PFSK-1 (cell line): Measurements from ENCODE around the gene RAMP2.

Source experiments
- FOXP2 ChIP-seq: optimal IDR thresholded peaks from 2 replicates; pipeline ENCODE3; 2011; ENCODE audit warnings: borderline replicate concordance, control low read depth, inconsistent platforms; ENCODE audit not compliant: insufficient read depth; ENCODE audit errors: extremely low read length, extremely low read depth
- POLR2AphosphoS5 ChIP-seq: IDR thresholded peaks from 2 replicates; pipeline ENCODE4 v1.6.1; 2012; ENCODE audit warnings: low read depth, mild to moderate bottlenecking, control low read depth, low read length, moderate library complexity
- SIN3A ChIP-seq: IDR thresholded peaks from 2 replicates; pipeline ENCODE4 v1.6.1; 2012; ENCODE audit warnings: mild to moderate bottlenecking, low read length, moderate library complexity, borderline replicate concordance; ENCODE audit not compliant: insufficient read depth
- TAF1 ChIP-seq: IDR thresholded peaks from 2 replicates; pipeline ENCODE4 v1.6.1; 2012; ENCODE audit warnings: low read length, control low read depth, borderline replicate concordance; ENCODE audit not compliant: insufficient read depth
- TF ChIP-seq, protein P1 (sequence below), 2 experiments: IDR thresholded peaks; 2 replicates each; pipeline versions ENCODE4 v1.6.1 to v1.8.0; 2011 to 2012; ENCODE audit warnings: low read depth in 2 of 2, low read length in 2 of 2, control low read depth in 1 of 2, inconsistent platforms in 1 of 2, mild to moderate bottlenecking in 1 of 2, moderate library complexity in 1 of 2; ENCODE audit not compliant: insufficient read depth in 1 of 2

The RAMP2 gene

DNA sequence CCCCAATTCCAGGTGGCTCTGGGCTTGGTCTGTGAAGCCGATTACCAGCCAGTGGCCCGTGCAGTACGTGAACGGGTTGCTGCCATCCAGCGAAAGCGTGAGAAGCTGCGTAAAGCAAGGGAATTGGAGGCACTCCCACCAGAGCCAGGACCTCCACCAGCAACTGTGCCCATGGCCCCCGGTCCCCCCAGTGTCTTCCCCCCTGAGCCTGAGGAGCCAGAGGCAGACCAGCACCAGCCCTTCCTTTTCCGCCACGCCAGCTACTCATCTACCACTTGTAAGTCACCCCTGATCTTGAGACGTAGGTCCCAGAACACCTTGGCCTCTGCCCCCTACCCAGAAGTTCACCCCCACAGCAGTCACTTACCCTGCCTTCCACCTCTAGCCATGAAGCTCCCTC lies 26.2 kb downstream of the RAMP2 start:
- TF ChIP-seq TAF1 (no peak), POLR2AphosphoS5 (no peak), FOXP2 (no peak), SIN3A (no peak)
- TF ChIP-seq, protein P1, sequence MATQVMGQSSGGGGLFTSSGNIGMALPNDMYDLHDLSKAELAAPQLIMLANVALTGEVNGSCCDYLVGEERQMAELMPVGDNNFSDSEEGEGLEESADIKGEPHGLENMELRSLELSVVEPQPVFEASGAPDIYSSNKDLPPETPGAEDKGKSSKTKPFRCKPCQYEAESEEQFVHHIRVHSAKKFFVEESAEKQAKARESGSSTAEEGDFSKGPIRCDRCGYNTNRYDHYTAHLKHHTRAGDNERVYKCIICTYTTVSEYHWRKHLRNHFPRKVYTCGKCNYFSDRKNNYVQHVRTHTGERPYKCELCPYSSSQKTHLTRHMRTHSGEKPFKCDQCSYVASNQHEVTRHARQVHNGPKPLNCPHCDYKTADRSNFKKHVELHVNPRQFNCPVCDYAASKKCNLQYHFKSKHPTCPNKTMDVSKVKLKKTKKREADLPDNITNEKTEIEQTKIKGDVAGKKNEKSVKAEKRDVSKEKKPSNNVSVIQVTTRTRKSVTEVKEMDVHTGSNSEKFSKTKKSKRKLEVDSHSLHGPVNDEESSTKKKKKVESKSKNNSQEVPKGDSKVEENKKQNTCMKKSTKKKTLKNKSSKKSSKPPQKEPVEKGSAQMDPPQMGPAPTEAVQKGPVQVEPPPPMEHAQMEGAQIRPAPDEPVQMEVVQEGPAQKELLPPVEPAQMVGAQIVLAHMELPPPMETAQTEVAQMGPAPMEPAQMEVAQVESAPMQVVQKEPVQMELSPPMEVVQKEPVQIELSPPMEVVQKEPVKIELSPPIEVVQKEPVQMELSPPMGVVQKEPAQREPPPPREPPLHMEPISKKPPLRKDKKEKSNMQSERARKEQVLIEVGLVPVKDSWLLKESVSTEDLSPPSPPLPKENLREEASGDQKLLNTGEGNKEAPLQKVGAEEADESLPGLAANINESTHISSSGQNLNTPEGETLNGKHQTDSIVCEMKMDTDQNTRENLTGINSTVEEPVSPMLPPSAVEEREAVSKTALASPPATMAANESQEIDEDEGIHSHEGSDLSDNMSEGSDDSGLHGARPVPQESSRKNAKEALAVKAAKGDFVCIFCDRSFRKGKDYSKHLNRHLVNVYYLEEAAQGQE (IDR thresholded peaks at IDR 0.05; ENCODE audit: insufficient read depth in 1 of 2, low read depth in 2 of 2, low read length in 2 of 2) = no peak

DNA sequence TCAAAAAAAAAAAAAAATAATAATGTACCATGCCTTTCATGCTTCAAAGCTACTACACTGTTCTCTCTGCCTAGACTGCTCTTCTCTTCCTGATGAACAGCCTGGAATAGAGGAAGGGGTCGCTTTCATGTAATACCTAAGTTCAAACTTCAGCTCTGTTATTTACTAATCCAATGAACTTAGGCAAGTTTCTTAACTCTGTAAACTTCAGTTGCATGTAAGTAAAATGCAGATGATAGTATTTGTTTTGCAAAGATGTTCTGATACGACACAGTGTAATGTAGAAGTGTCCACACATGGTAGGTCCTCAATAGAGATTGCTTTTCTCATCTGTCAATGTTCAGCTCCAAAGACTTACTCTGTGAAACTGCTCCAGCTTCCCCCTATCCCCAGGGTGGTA lies 30.9 kb downstream of the RAMP2 start:
- no peak for TF ChIP-seq FOXP2
- TF ChIP-seq, protein P1 (IDR thresholded peaks at IDR 0.05; ENCODE audit: insufficient read depth in 1 of 2, low read depth in 2 of 2, low read length in 2 of 2) = no peak
- no peak for TF ChIP-seq POLR2AphosphoS5
- TF ChIP-seq TAF1 = no peak
- TF ChIP-seq SIN3A = no peak

DNA sequence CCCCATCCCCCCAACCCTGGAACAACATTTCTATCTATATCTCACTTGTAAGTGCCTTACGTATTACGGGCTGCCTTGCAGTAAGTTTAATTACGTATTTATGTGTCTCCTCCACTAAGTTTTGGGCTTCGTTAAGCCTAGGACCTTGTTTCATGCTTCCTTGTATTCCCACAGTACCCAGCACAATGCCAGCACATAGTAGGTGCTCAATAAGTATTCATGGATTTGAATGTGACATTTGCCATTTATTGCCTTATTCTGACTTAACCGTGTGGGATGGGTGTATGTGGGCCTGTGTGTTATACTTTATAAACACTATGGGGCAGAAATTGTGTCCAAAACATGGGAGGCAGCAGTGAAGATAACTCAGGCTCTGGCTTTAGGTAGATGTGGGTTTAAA lies 31.5 kb downstream of the RAMP2 start:
- no peak for TF ChIP-seq FOXP2
- no peak for TF ChIP-seq POLR2AphosphoS5
- TF ChIP-seq SIN3A = no peak
- TF ChIP-seq TAF1 = no peak
- TF ChIP-seq, protein P1 (IDR thresholded peaks at IDR 0.05; ENCODE audit: insufficient read depth in 1 of 2, low read depth in 2 of 2, low read length in 2 of 2) = no peak

DNA sequence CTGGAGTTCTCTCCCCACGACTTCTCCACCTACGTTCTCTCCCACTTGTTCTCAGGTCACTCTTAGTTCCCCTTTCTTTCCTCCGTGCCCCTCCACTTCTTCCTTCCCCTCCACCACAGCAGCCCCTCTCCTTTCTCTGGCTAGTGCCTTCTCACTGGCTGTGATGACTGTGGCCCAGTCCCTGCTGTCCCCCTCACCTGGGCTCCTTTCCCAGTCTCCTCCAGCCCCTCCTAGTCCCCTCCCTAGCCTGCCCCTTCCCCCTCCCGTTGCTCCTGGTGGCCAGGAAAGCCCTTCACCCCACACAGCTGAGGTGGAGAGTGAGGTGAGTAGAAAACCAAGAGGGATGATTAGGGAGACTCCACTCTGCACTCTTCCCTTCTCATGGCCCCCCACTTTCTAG lies 34.0 kb downstream of the RAMP2 start:
- TF ChIP-seq POLR2AphosphoS5 = no peak
- TF ChIP-seq, protein P1 (IDR thresholded peaks at IDR 0.05; ENCODE audit: insufficient read depth in 1 of 2, low read depth in 2 of 2, low read length in 2 of 2) = no peak
- TF ChIP-seq SIN3A = no peak
- TF ChIP-seq TAF1 = no peak
- TF ChIP-seq FOXP2 = no peak

DNA sequence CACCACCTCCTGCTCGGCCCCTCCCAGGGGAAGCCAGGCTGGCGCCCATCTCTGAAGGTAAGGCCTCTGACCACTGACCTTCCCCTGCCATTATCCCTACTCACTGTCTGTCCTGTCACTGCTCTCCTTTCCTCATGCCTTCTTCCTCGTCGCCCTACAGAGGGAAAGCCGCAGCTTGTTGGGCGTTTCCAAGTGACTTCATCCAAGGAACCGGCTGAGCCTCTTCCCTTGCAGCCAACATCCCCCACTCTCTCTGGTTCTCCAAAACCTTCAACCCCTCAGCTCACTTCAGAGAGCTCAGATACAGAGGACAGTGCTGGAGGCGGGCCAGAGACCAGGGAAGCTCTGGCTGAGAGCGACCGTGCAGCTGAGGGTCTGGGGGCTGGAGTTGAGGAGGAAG lies 34.4 kb downstream of the RAMP2 start:
- TF ChIP-seq SIN3A = no peak
- TF ChIP-seq FOXP2 = no peak
- TF ChIP-seq, protein P1 (IDR thresholded peaks at IDR 0.05; ENCODE audit: insufficient read depth in 1 of 2, low read depth in 2 of 2, low read length in 2 of 2) = no peak
- TF ChIP-seq TAF1 = no peak
- TF ChIP-seq POLR2AphosphoS5 = no peak
